Measurements from ENCODE around the gene ITGAD.

ITGAD gene

GRCh38 chr16:31420037-31420436 is 26.9 kb downstream of the ITGAD start:
- H3K18ac ChIP-seq (ENCODE audit: low read length): no peak overlapping the region
- no peak overlapping the region for H2BK12ac ChIP-seq (ENCODE audit: low read length)
- no peak overlapping the region for H3K9ac ChIP-seq (ENCODE audit: low read depth, low read length, poor library complexity)
- no peak overlapping the region for H3K23ac ChIP-seq (ENCODE audit: low read depth, low read length, poor library complexity)
- no peak overlapping the region for H3K27ac ChIP-seq (replicated peaks; ENCODE audit: low read length)
- H2AFZ ChIP-seq (ENCODE audit: low read length): no peak overlapping the region
- no peak overlapping the region for H3K14ac ChIP-seq (ENCODE audit: low read length)
- peaks cover 0 to 3% (median 0%) of the 10 kb centered on the region in 3 experiments for H3K27me3 ChIP-seq (ENCODE audit: control insufficient read depth in 3 of 3, insufficient read depth in 3 of 3, low read depth in 1 of 3, low read length in 3 of 3)
- H3K4me1 ChIP-seq (ENCODE audit: control insufficient read depth in 2 of 2, insufficient read depth in 1 of 2, low read depth in 1 of 2, low read length in 2 of 2): no peaks in the 10 kb centered on the region
- H2BK15ac ChIP-seq (ENCODE audit: low read length): no peak overlapping the region
- H3K4ac ChIP-seq (ENCODE audit: low read length): no peak overlapping the region
- WGBS, 2 donors (ENCODE audit: extremely low coverage in 2 of 2, insufficient read length in 2 of 2, insufficient replicate concordance in 1 of 2): no CpG with 5 or more reads among the region's 3 CpGs
- H2BK5ac ChIP-seq (ENCODE audit: low read length): no peak overlapping the region
- H4K91ac ChIP-seq (ENCODE audit: low read depth, low read length, poor library complexity): no peak overlapping the region
- H3K4me2 ChIP-seq (ENCODE audit: insufficient read depth, low read length, poor library complexity, severe bottlenecking): no peak overlapping the region
- H2BK120ac ChIP-seq (ENCODE audit: low read depth, low read length): no peak overlapping the region
- H3K4me3 ChIP-seq (ENCODE audit: low read length in 2 of 2): no peak overlapping the region
- H3K36me3 ChIP-seq (replicated peaks in 1 of 2; ENCODE audit: control insufficient read depth in 2 of 2, insufficient read depth in 2 of 2, low read length in 2 of 2): no peaks in the 10 kb centered on the region
- H3K9me3 ChIP-seq (replicated peaks in 1 of 2; ENCODE audit: control insufficient read depth in 2 of 2, insufficient read depth in 1 of 2, low read depth in 1 of 2, low read length in 2 of 2): no peaks in the 10 kb centered on the region
- H4K8ac ChIP-seq (ENCODE audit: low read depth, low read length): no peak overlapping the region
- DNase-seq (ENCODE audit: low spot score): no peak
- peaks cover 1% of the 10 kb centered on the region for H3K79me1 ChIP-seq (ENCODE audit: low read depth, low read length)
- H2AK5ac ChIP-seq (ENCODE audit: low read depth, low read length): no peak overlapping the region

- peaks cover 0 to 3% (median 0%) of the 10 kb centered on the region in 3 experiments for H3K27me3 ChIP-seq (ENCODE audit: control insufficient read depth in 3 of 3, insufficient read depth in 3 of 3, low read depth in 1 of 3, low read length in 3 of 3)
- no peak overlapping the region for H3K9ac ChIP-seq (ENCODE audit: low read depth, low read length, poor library complexity)
- H3K23ac ChIP-seq (ENCODE audit: low read depth, low read length, poor library complexity): no peak overlapping the region
- H4K91ac ChIP-seq (ENCODE audit: low read depth, low read length, poor library complexity): no peak overlapping the region
- no peak overlapping the region for H4K8ac ChIP-seq (ENCODE audit: low read depth, low read length)
- H3K4me1 ChIP-seq (ENCODE audit: control insufficient read depth in 2 of 2, insufficient read depth in 1 of 2, low read depth in 1 of 2, low read length in 2 of 2): no peaks in the 10 kb centered on the region
- no peaks in the 10 kb centered on the region for H3K36me3 ChIP-seq (replicated peaks in 1 of 2; ENCODE audit: control insufficient read depth in 2 of 2, insufficient read depth in 2 of 2, low read length in 2 of 2)
- no peak overlapping the region for H2BK5ac ChIP-seq (ENCODE audit: low read length)
- H3K14ac ChIP-seq (ENCODE audit: low read length): no peak overlapping the region
- no peak overlapping the region for H2BK12ac ChIP-seq (ENCODE audit: low read length)
- no peak overlapping the region for H2AFZ ChIP-seq (ENCODE audit: low read length)
- no peak overlapping the region for H3K4me3 ChIP-seq (ENCODE audit: low read length in 2 of 2)
- H3K18ac ChIP-seq (ENCODE audit: low read length): no peak overlapping the region
- no peak overlapping the region for H2BK15ac ChIP-seq (ENCODE audit: low read length)
- H3K79me1 ChIP-seq (ENCODE audit: low read depth, low read length): no peaks in the 10 kb centered on the region
- peaks cover 0 to 2% of the 10 kb centered on the region in 2 donors for H3K9me3 ChIP-seq (replicated peaks in 1 of 2; ENCODE audit: control insufficient read depth in 2 of 2, insufficient read depth in 1 of 2, low read depth in 1 of 2, low read length in 2 of 2)
- no CpG with 5 or more reads among the region's 6 CpGs for WGBS, 2 donors (ENCODE audit: extremely low coverage in 2 of 2, insufficient read length in 2 of 2, insufficient replicate concordance in 1 of 2)
- no peak overlapping the region for H3K4me2 ChIP-seq (ENCODE audit: insufficient read depth, low read length, poor library complexity, severe bottlenecking)
- no peak overlapping the region for H2BK120ac ChIP-seq (ENCODE audit: low read depth, low read length)
- no peak overlapping the region for H3K4ac ChIP-seq (ENCODE audit: low read length)
- no peak for DNase-seq (ENCODE audit: low spot score)
- no peak overlapping the region for H2AK5ac ChIP-seq (ENCODE audit: low read depth, low read length)
- no peak overlapping the region for H3K27ac ChIP-seq (replicated peaks; ENCODE audit: low read length)
These were observed 28.5 kb downstream of the ITGAD start for GRCh38 chr16:31421587-31421986.

- H3K79me1 ChIP-seq (ENCODE audit: low read depth, low read length): no peaks in the 10 kb centered on the region
- peak overlapping the region; percentile 13 for H3K18ac ChIP-seq (ENCODE audit: low read length)
- H4K8ac ChIP-seq (ENCODE audit: low read depth, low read length): no peak overlapping the region
- WGBS, 2 donors (ENCODE audit: extremely low coverage in 2 of 2, insufficient read length in 2 of 2, insufficient replicate concordance in 1 of 2): no CpG with 5 or more reads among the region's 3 CpGs
- H2BK120ac ChIP-seq (ENCODE audit: low read depth, low read length): no peak overlapping the region
- H3K9ac ChIP-seq (ENCODE audit: low read depth, low read length, poor library complexity): no peak overlapping the region
- no peak for DNase-seq (ENCODE audit: low spot score)
- H2BK15ac ChIP-seq (ENCODE audit: low read length): no peak overlapping the region
- no peak overlapping the region for H2AFZ ChIP-seq (ENCODE audit: low read length)
- no peak overlapping the region for H3K4me3 ChIP-seq (ENCODE audit: low read length in 2 of 2)
- H3K4ac ChIP-seq (ENCODE audit: low read length): no peak overlapping the region
- no peak overlapping the region for H3K27ac ChIP-seq (replicated peaks; ENCODE audit: low read length)
- no peak overlapping the region for H2AK5ac ChIP-seq (ENCODE audit: low read depth, low read length)
- peaks cover 3 to 6% of the 10 kb centered on the region in 2 donors for H3K9me3 ChIP-seq (replicated peaks in 1 of 2; ENCODE audit: control insufficient read depth in 2 of 2, insufficient read depth in 1 of 2, low read depth in 1 of 2, low read length in 2 of 2)
- no peaks in the 10 kb centered on the region for H3K4me1 ChIP-seq (ENCODE audit: control insufficient read depth in 2 of 2, insufficient read depth in 1 of 2, low read depth in 1 of 2, low read length in 2 of 2)
- H3K14ac ChIP-seq (ENCODE audit: low read length): no peak overlapping the region
- no peak overlapping the region for H2BK12ac ChIP-seq (ENCODE audit: low read length)
- H2BK5ac ChIP-seq (ENCODE audit: low read length): no peak overlapping the region
- no peaks in the 10 kb centered on the region for H3K36me3 ChIP-seq (replicated peaks in 1 of 2; ENCODE audit: control insufficient read depth in 2 of 2, insufficient read depth in 2 of 2, low read length in 2 of 2)
- no peak overlapping the region for H3K4me2 ChIP-seq (ENCODE audit: insufficient read depth, low read length, poor library complexity, severe bottlenecking)
- peaks cover 0 to 10% (median 8%) of the 10 kb centered on the region in 3 experiments for H3K27me3 ChIP-seq (ENCODE audit: control insufficient read depth in 3 of 3, insufficient read depth in 3 of 3, low read depth in 1 of 3, low read length in 3 of 3)
- no peak overlapping the region for H3K23ac ChIP-seq (ENCODE audit: low read depth, low read length, poor library complexity)
- no peak overlapping the region for H4K91ac ChIP-seq (ENCODE audit: low read depth, low read length, poor library complexity)
These were observed 30.1 kb downstream of the ITGAD start for GRCh38 chr16:31423241-31423640.

- H3K4me3 ChIP-seq (ENCODE audit: low read length in 2 of 2): no peak overlapping the region
- no peaks in the 10 kb centered on the region for H3K36me3 ChIP-seq (replicated peaks in 1 of 2; ENCODE audit: control insufficient read depth in 2 of 2, insufficient read depth in 2 of 2, low read length in 2 of 2)
- H2AK5ac ChIP-seq (ENCODE audit: low read depth, low read length): no peak overlapping the region
- no peak overlapping the region for H2BK15ac ChIP-seq (ENCODE audit: low read length)
- no peak overlapping the region for H3K14ac ChIP-seq (ENCODE audit: low read length)
- no peak overlapping the region for H4K8ac ChIP-seq (ENCODE audit: low read depth, low read length)
- no peak overlapping the region for H2BK12ac ChIP-seq (ENCODE audit: low read length)
- peaks cover 0 to 14% (median 12%) of the 10 kb centered on the region in 3 experiments for H3K27me3 ChIP-seq (ENCODE audit: control insufficient read depth in 3 of 3, insufficient read depth in 3 of 3, low read depth in 1 of 3, low read length in 3 of 3)
- H2AFZ ChIP-seq (ENCODE audit: low read length): no peak overlapping the region
- no peak overlapping the region for H3K27ac ChIP-seq (replicated peaks; ENCODE audit: low read length)
- H3K4me2 ChIP-seq (ENCODE audit: insufficient read depth, low read length, poor library complexity, severe bottlenecking): no peak overlapping the region
- no peak overlapping the region for H3K23ac ChIP-seq (ENCODE audit: low read depth, low read length, poor library complexity)
- H3K4me1 ChIP-seq (ENCODE audit: control insufficient read depth in 2 of 2, insufficient read depth in 1 of 2, low read depth in 1 of 2, low read length in 2 of 2): no peaks in the 10 kb centered on the region
- no peak overlapping the region for H3K9ac ChIP-seq (ENCODE audit: low read depth, low read length, poor library complexity)
- H3K9me3 ChIP-seq (replicated peaks in 1 of 2; ENCODE audit: control insufficient read depth in 2 of 2, insufficient read depth in 1 of 2, low read depth in 1 of 2, low read length in 2 of 2): peaks cover 3 to 6% of the 10 kb centered on the region in 2 donors
- no peak overlapping the region for H3K4ac ChIP-seq (ENCODE audit: low read length)
- H2BK120ac ChIP-seq (ENCODE audit: low read depth, low read length): no peak overlapping the region
- WGBS, 2 donors (ENCODE audit: extremely low coverage in 2 of 2, insufficient read length in 2 of 2, insufficient replicate concordance in 1 of 2): no CpG with 5 or more reads among the region's 12 CpGs
- H4K91ac ChIP-seq (ENCODE audit: low read depth, low read length, poor library complexity): no peak overlapping the region
- no peaks in the 10 kb centered on the region for H3K79me1 ChIP-seq (ENCODE audit: low read depth, low read length)
- H3K18ac ChIP-seq (ENCODE audit: low read length): no peak overlapping the region
- no peak overlapping the region for H2BK5ac ChIP-seq (ENCODE audit: low read length)
- DNase-seq (ENCODE audit: low spot score): no peak
These were observed 30.7 kb downstream of the ITGAD start for GRCh38 chr16:31423801-31424200.

Measured in neuronal stem cell (in vitro differentiated cells).